ENCODE data around the gene NAT14. TPM values are rescaled to one million over a fixed set of nuclear protein-coding genes. Genes with fewer than 3 reads are reported as not detected.

The NAT14 gene
- total and polyA plus RNA-seq, 8 donors: 5.8 to 32.4 (median 8.1) TPM

DNA sequence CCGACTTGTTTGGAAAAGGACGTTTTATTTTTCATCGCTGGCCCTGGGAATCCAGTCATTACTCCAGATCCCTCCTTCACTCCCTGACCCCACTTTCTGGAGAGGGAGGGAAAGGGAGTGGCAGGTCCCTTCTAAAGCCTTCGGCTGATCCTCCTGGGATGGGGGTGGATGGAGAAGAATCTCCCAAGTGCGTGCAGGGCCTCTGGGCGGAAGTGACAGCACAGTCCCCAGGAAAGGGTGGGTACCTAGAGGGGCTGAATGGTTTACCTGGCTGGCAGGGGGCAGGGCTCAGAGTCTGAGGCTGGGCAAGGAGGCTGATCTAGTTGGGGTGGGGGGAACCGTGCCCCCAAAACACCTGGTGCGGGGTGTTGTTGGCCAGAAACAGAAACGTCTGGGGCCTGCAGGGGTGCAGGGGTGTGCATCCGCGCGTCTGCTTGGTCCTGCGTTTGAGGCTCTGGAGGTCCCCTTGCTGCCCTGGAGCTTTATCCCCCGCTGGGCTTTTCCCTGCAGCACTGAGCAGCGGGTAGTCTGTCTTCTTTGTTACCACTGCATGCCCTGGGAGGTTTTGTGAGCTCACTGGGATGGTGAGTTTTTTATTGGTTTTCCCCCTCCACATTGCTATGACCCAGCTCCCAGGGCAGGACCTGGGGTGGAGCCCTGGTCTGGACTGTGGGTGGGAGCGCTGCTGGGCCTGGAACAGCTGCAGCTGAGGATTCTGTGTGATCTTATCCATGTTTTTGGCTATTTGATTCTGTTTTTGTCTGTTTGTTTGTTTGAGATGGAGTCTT lies 11.6 kb upstream of the NAT14 start:
- ATAC-seq (no peak), DNase-seq (peak in 2 of 6 donors; percentile 17 to 39), FAIRE-seq (no peak)
- Histone ChIP-seq H3K27ac (no peak overlapping the region), H3K4me3 (no peak overlapping the region), H3K4me1 (peaks cover 0 to 18% (median 10%) of the 10 kb centered on the region in 3 donors), H3K9me3 (no peaks in the 10 kb centered on the region), H3K36me3 (no peaks in the 10 kb centered on the region), H3K27me3 (no peaks in the 10 kb centered on the region)
- no peak for TF ChIP-seq CTCF (IDR thresholded peaks at IDR 0.05)
- 58 to 72% methylated on average over 13 to 16 of the region's 16 CpGs for WGBS, 2 donors
- intact Hi-C loops (cut with DNase I): no loop called here

- Histone ChIP-seq H3K36me3 (no peaks in the 10 kb centered on the region), H3K27ac (no peak overlapping the region), H3K4me3 (no peak overlapping the region), H3K27me3 (no peaks in the 10 kb centered on the region), H3K4me1 (peaks cover 9 to 19% (median 19%) of the 10 kb centered on the region in 3 donors), H3K9me3 (no peaks in the 10 kb centered on the region)
- ATAC-seq (no peak), DNase-seq (peak in 1 of 6 donors; percentile 17), FAIRE-seq (no peak)
- TF ChIP-seq CTCF (IDR thresholded peaks at IDR 0.05): no peak
- WGBS, 2 donors: 83 to 84% methylated on average over 19 of the region's 19 CpGs
- intact Hi-C loops (cut with DNase I): no loop called here
These were observed 10.4 kb upstream of the NAT14 start for GRCh38 chr19:55474269-55475265.

DNA sequence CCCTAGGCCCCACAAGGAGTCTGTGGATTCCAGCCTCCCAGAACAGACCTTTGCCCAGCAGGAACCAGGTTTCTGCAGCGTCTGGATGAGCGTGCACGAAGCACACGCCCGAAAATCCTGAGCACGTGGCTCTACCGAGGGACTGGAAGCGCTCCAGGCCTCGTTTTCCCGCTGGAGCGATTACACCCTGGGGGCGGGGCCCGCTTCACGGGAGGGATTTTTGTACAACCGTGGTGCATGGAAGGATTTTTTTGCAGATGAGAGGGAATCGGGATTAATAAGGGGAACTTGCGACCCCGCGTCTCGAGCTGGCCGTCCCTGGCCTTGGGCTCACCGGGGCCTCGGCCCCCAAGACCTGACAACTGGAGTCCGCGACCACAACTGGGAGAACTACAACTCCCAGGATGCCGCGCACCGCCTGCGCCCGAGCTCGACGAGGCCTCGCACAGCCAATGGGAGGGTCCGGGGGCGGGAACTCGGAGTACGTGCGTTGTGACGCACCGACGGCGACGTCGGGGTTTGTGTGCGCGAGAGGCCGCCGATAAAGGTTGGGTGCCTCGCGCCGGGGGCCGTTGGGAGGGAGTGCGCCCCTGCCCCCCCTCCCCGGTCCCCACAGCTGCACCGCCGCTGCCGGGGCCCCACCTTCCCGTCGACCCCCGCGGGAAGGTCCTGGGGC lies 8.8 kb upstream of the NAT14 start, which contains the start of gene ZNF628:
Gene ZNF628 (plus strand): TSS at position 518 of the 676 bp plus-strand sequence. CDS start 3,294 bp downstream, outside the sequence.
- 1 to 3% methylated on average over 28 to 61 of the region's 61 CpGs for WGBS, 2 donors
- Histone ChIP-seq H3K4me3 (peak within 1 kb of the TSS; percentile 32 to 59 (median 52)), H3K4me1 (peaks cover 9 to 19% (median 19%) of the 10 kb centered on the region in 3 donors), H3K9me3 (no peaks in the 10 kb centered on the region), H3K27me3 (no peaks in the 10 kb centered on the region), H3K36me3 (no peaks in the 10 kb centered on the region), H3K27ac (peak within 1 kb of the TSS; percentile 82 to 94 (median 90))
- FAIRE-seq (no peak), ATAC-seq (peak; percentile 93 to 97 (median 94)), DNase-seq (peak; percentile 97 to 99 (median 99))
- TF ChIP-seq CTCF (IDR thresholded peaks at IDR 0.05): no peak
- intact Hi-C loops (cut with DNase I): no loop called here

- Histone ChIP-seq H3K4me1 (peaks cover 9 to 19% (median 19%) of the 10 kb centered on the region in 3 donors), H3K4me3 (peak overlapping the region in 1 of 4 donors; percentile 59), H3K36me3 (peaks cover 0 to 5% (median 0%) of the 10 kb centered on the region in 3 donors), H3K27ac (no peak overlapping the region), H3K27me3 (no peaks in the 10 kb centered on the region), H3K9me3 (no peaks in the 10 kb centered on the region)
- intact Hi-C loops (cut with DNase I): no loop called here
- no peak for TF ChIP-seq CTCF (IDR thresholded peaks at IDR 0.05)
- ATAC-seq: no peak
- FAIRE-seq: no peak
- 76 to 83% methylated on average over 13 of the region's 13 CpGs for WGBS, 2 donors
- DNase-seq: peak in 1 of 6 donors; percentile 57
These were observed 7.1 kb upstream of the NAT14 start for GRCh38 chr19:55477905-55478304.
